GM10248 (cell line): ENCODE measurements around the gene ADCY5.

ENCODE experiments used
- CTCF ChIA-PET: fragments of 300-600 bp; sonication (Branson Sonifier 250); formaldehyde crosslinking; extraction: SDS; loops from one replicate; lab custom pipeline; 2021; ENCODE audit warnings: antibody characterized with exemption; lab: Yijun Ruan, JAX
- POLR2A ChIA-PET: fragments of 350-650 bp; sonication (Branson Sonifier 250); formaldehyde crosslinking; extraction: SDS; loops from one replicate; lab custom pipeline; 2020; ENCODE audit warnings: antibody characterized with exemption; lab: Yijun Ruan, JAX
- DNase-seq: peaks from one replicate; pipeline ENCODE4 v3.0.0; 2012; ENCODE audit errors: extremely low spot score
- TF ChIP-seq, protein P1 (sequence below): IDR thresholded peaks from 2 replicates; pipeline ENCODE4 v1.5.1; 2012; ENCODE audit warnings: mild to moderate bottlenecking, low read depth; ENCODE audit errors: extremely low read depth, missing control alignments, control extremely low read depth

Gene ADCY5

DNA sequence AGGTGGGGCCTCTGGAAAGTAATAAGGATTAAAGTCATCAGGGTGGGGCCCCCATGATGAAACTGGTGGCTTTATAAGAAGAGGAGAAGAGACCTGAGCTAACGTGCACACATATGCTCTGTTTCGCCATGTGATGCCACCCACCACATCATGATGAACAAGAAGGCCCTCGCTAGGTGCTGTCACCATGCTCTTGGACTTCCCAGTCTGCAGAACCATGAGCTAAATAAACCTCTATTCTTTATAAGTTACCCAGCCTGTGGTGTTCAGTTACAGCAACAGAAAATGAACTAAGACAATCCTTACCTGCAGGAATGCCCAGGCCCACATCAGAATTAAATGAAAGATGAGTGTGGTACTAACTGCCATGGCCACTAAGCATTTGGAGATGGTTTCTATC, 79.8 kb downstream of the ADCY5 start:
- no peak for DNase-seq
- ChIA-PET CTCF (interaction anchor here (1.2 to 1.6 kb wide), 2 partner anchors 15 to 190 kb away, joined by 4 read pairs; no protein-coding TSS in a partner anchor), POLR2A (no interaction called here)
- TF ChIP-seq, protein P1, sequence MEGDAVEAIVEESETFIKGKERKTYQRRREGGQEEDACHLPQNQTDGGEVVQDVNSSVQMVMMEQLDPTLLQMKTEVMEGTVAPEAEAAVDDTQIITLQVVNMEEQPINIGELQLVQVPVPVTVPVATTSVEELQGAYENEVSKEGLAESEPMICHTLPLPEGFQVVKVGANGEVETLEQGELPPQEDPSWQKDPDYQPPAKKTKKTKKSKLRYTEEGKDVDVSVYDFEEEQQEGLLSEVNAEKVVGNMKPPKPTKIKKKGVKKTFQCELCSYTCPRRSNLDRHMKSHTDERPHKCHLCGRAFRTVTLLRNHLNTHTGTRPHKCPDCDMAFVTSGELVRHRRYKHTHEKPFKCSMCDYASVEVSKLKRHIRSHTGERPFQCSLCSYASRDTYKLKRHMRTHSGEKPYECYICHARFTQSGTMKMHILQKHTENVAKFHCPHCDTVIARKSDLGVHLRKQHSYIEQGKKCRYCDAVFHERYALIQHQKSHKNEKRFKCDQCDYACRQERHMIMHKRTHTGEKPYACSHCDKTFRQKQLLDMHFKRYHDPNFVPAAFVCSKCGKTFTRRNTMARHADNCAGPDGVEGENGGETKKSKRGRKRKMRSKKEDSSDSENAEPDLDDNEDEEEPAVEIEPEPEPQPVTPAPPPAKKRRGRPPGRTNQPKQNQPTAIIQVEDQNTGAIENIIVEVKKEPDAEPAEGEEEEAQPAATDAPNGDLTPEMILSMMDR = no peak

GRCh38 chr3:123367467-123368154, 81.3 kb downstream of the ADCY5 start:
- ChIA-PET POLR2A (no interaction called here), CTCF (no interaction called here)
- TF ChIP-seq, protein P1 = no peak
- DNase-seq = no peak

DNA sequence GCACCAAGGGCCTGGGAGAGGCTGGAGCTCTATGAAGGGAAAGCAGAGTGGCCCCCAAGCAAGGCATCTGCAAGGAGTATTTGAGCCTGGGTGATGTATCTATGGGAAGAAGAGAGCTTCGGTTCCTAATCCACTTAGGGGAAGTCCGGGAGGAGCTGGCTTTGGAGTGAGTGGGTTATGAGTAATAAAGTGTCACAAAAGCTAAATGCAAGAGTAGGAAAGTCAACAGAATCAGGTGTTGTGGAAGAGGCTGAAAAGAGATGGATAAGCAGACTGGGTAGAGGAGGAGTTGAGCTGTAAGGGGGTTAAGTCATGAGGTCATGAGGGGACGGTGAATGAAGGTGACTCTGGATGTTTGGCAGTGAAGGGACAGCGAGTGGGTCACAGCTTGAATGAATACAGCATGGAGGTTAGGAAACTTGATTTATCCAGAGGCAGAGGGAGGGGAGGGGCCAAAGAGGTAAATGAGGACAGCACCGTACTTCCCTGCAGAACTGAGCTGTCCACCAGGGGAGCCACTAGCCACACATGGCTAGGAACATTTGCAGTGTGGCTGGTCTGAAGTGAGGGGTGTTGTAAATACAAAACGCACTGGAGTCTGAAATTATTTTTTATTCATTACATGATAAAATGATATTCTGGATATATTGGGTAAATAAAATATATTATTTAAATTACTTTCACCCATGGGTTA, 83.3 kb downstream of the ADCY5 start:
- ChIA-PET POLR2A (no interaction called here), CTCF (interaction anchor here (1.2 to 1.5 kb wide), 3 partner anchors 10 to 38 kb away, joined by 4 to 6 read pairs (median 4); no protein-coding TSS in a partner anchor)
- DNase-seq = no peak
- TF ChIP-seq, protein P1 = no peak

- POLR2A ChIA-PET = no interaction called here
These were observed 87.8 kb downstream of the ADCY5 start for GRCh38 chr3:123361071-123361470.

GRCh38 chr3:123357275-123357674, 91.6 kb downstream of the ADCY5 start:
- DNase-seq = no peak
- ChIA-PET POLR2A (no interaction called here), CTCF (no interaction called here)
- TF ChIP-seq, protein P1 = no peak

More at GRCh38 chr3:123361071-123361470, 87.8 kb downstream of the ADCY5 start:
- TF ChIP-seq, protein P1 = no peak
- DNase-seq = no peak
- CTCF ChIA-PET = no interaction called here

DNA sequence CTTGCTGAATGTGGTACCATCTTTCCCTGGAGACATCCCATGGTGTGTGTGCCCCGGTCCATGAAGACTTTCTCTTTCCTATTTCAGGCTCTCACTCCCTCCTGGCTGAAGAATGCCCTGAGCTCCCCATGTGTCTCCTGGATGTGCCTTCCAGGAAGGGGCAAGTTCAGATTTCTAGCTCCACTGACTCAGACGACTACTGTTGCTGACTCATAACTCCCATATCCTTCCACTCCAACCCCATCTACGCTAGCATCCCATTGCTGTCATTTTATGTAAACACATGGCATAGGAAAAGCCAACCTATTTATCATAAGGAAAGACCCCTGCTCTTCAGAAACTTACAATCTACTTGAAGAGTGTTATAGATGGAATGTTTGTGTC, 95.0 kb downstream of the ADCY5 start:
- ChIA-PET POLR2A (no interaction called here), CTCF (interaction anchor here (1.0 to 1.5 kb wide), 3 partner anchors 10 to 24 kb away, joined by 3 to 4 read pairs (median 4); no protein-coding TSS in a partner anchor)
- no peak for DNase-seq
- TF ChIP-seq, protein P1 = no peak
